ENCODE results near the gene MACROD2.

Gene MACROD2

DNA sequence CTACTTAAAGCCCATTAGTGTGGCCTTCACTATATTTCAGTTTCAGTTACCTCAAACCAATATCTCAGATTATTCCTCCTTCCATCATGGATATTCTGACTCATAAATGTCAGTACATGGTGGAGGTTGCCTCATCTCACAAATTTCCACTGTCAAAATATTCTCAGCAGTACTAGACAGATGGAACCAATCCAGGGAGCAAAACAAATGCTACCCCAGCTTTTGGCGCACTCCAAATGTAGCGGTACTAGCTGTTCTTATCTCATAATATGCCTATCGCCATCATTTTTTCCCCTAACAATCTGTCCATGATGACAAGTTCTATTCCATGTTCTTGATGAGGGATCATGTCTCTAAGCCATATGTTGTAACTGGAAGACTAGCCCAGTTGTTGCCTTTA is 1551.8 kb downstream of the MACROD2 start:
- FAIRE-seq (no peak), DNase-seq (ENCODE audit: low spot score) (no peak)

DNA sequence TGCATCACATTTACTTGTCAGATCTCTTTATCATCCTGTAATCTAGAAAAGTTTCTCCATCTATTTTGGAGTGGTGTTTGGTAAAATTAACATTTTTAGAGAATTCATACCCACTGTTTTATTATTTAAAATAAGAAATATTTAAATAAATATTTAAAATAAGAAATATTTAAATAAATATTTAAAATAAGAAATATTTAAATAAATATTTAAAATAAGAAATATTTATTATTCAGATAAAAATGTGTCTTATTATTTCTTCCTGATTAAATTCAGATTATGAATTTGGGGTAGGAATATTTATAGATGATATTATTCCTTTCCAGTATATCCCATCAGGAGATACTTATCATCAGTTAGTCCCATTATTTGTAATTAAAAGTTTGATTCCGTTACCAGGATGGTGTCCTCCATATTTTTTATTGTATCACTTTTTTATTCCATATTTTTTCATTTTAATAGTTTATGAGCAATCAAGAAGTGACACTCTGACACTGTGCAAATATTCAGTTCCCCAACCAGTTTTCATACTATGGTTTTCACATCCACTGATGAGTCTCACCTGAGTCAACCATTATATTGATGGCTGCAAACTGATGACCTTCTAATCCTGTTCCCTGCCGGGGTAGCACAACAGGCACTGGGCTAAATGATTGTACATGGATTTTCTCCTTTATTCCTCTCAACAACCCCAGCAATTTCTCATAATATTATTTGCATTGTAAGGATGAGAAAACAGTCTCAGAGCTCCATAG is 1555.0 kb downstream of the MACROD2 start:
- DNase-seq (ENCODE audit: low spot score) (no peak), FAIRE-seq (peak; percentile 73)

DNA sequence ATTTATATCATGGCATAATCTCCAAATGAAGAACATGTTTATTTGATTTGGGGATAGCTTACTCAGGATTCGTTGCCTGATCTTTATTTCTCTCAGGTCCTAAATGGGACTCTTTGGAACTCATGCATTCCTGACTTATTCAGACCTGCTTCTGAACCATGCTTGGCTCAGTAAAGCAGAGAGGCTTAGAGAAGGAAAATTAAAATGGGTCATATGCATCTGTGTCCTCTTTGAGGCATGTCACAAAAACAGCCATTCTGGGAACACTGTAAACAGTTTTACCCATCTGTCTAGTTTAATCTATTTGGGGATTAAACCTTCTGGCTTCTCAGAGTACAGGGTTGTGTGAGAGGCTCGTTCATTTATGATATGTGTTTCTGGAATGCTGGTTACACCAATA is 1560.6 kb downstream of the MACROD2 start:
- no peak for DNase-seq (ENCODE audit: low spot score)
- no peak for FAIRE-seq

DNA sequence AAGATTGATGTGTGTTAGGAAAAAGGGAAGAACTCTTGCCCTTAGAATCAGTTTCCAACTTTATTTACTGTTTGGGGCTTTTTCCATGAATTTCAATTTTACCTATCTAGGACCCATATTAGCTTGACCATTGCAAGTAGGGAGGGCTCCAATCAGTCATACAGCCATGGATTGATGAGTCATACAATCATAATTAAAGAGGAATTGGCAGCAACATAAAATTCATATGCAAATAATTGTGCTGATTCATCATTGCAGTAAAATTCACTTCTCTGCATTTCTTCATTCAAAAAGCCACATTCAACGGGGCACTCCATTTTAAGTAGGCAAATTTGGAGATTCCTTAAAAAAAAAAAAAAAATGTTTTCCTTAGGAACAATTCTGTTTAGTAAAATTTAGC is 1561.6 kb downstream of the MACROD2 start:
- DNase-seq (ENCODE audit: low spot score) (no peak), FAIRE-seq (no peak)

DNA sequence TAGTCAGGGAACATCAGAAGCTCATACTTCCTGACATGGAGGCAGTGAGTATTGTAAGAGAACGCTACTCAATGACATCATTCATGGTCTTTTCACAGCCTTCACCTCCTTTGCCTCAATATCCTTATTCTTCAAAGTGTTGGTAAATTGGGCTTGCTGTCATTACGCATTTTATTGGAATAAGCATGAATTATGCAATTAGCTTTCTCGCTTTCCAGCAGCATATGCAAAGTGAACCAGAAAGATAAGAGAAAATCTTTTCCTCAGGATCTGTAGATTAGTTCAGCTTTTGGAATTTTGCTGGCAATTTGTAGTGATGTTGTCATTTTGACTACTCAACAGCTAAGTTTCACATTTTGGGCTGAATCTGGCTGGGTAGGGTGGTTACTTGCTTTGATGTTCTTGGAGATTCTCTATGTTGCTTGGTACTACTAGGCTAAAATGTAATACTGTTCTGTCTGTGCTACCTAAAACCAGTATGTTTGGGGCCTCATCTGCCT is 1565.8 kb downstream of the MACROD2 start:
- FAIRE-seq, result no peak
- no peak for DNase-seq (ENCODE audit: low spot score)

DNA sequence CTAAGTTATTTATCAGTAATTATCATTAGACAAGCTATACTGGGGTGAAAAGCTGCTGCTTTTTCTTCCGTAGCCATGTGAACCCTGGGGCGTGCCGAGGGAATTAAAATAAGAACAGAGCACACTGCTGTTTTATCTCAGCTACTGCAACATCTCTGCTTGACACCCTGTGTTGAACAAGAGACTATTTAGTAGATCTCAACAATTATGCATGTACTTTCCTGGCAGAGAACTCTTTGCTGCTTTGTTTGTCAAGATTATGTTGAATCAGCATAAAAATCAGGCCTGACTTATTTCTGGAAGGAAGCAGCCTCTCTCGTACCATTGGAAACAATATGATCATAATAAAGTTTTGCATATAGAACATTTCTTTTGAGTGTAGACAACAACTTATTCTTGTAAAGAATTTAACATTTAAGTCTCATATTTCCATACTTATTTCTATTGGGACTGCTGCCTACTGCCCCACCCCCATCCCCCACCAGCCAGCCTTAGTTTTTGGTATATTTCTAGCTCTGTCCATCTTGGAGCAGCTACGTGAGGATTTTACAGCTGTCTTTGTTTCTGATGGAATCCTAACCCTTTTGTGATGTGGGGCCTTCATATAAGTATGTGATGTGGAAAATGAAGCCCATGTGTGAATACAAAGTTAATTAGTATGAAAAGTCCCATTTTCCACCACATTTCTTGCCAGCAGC is 1566.5 kb downstream of the MACROD2 start:
- no peak for FAIRE-seq
- DNase-seq (ENCODE audit: low spot score), result no peak

DNA sequence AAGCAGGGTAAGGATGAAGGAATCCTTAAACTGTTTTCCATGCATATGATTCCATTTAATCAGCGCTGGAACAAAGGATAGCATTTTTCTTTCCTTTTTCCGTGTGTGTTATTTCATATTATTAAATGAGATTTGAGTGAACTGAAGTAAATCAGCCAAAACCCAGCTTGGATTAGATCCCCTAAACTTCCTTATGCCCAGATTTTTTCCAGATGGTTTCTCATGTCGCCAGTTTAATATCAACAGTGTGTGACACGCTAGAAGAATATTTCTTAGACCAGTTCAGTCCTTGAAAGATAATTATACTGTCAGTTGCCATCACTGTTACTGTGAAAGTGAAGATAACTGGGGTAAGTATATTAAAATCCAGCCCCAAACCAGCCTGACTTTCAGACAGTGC is 1568.5 kb downstream of the MACROD2 start:
- FAIRE-seq, result no peak

DNA sequence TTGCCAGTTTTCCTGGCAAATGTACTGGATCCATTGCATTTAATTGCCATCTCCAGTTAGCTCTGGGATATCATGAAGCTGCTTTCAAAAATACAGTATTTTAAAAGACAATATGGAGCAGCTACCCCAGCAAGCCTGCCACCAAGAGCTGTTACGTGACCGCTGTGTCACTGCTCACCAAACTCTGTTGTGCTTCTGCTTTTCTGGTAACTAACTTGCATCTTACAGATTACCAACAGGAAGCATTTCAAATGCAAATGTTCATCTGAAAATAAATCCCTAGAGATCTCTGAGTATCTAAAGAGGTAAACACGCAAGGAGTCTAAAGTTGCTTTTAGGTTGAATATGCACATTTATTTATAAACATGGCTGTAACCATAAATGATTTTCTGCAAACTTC is 1569.7 kb downstream of the MACROD2 start:
- no peak for DNase-seq (ENCODE audit: low spot score)
- FAIRE-seq, result no peak

More for the DNA sequence above, 1568.5 kb downstream of the MACROD2 start:
- no peak for DNase-seq (ENCODE audit: low spot score)

DNA sequence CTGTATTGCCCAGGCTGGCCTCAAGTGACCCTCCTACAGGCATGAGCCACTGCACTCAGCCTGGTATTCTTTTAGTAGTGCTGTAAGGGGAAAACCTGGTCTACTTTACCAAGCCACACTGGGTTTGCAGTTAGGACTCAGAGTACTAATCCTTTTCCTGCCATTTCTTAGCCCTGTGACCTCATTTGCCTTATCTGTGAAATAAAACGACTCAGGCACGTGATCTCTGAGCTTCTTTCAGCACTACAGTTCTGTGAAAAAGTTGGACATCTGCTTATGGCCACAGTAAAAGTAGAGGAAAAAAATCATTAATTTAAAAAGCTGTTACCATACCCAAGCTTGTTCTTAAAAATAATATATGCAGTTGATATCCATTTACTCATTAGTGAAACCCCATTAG is 1570.5 kb downstream of the MACROD2 start:
- FAIRE-seq (no peak), DNase-seq (ENCODE audit: low spot score) (no peak)

DNA sequence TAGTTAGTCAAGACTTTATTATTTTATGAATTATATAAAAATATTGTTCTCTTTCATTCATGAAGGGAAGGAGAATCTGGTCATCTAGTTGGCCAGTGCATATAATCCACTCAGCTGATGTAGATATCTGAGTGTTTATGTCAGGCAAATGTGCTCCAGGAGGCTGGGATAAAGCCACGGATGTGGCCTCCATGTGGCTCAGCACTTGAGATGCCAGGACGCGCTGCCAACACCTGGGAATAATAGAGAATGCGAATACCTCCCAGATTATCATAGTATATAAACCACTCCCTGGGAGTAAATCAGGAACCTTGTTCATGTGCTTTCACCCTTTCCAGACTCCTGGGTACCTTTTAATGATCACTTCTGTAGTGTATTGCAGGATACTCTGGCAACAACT is 1571.9 kb downstream of the MACROD2 start:
- no peak for DNase-seq (ENCODE audit: low spot score)
- no peak for FAIRE-seq

DNA sequence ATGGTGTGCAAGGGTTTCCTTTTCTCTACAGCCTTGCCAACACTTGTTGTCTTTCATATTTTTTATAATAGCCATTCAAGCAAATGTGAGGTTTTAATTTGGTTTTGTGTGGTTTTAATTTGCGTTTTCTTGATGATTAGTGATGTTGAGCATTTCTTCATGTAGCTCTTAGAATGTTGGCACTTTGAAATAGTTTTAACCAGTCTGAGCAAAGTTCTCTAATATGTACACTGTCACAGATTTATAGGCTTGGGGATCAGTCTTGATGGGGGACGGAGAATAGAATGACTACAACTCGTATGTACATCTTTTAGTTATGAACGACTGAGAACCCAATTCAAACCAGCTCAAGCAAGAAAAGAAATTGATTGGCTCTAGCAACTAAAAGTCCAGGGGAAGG is 1574.8 kb downstream of the MACROD2 start:
- DNase-seq (ENCODE audit: low spot score) (no peak), FAIRE-seq (no peak)

DNA sequence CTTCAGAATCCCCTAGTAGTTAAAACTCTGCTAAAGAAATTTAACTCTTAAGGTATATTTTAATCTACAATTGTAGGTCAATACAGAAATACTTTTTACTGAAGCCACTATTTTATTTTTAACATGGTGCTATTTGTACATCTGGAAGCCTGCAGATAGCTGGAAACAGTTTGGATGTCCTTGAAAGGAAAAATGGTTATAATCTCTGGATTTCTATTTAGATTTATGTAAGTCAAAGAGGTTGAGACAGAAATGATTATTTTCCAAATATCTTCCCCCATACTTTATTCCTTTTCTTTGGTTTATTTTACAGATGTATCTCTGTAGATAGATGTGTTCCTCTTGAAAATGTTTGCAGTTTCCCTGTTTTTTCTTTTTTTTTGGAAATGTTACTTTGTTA is 1575.7 kb downstream of the MACROD2 start:
- FAIRE-seq, result no peak
- DNase-seq (ENCODE audit: low spot score), result no peak

DNA sequence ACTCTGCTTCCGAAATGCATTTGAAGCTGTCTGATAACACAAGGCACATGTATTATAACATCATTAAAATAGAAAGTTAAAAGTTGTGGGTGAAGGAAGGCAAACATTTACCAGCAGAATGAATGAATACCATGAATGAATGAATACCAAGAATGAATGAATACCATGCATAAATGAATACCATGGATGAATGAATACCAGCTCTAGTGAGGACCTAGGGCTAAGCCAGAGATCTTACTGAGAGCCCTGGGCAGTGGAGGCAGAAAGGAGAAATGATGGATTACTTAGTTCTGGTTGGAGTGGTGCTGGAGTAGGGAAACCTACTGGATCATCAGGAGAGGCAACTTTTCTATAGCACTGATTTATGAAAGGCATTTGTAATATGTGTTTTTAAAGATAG is 1579.9 kb downstream of the MACROD2 start:
- DNase-seq (ENCODE audit: low spot score) (no peak), FAIRE-seq (no peak)

DNA sequence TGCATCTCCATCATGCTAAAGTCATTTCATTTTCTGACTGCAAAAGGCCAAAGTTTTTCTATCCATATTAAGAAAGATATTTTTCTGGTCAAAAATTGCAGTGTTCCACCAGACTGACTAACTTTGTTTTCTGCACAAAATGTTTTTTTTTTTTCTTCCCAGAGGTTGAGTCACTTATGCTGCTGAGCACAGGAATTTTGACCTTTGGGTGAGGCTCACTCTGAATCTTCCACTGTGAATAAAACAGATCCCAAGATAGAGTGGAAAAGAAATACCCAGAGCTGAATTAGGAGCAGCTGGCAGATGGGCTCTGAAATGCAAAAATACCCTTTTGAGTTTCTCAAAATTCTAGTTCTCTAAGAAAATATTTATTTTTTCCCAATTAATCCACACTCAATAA is 1581.1 kb downstream of the MACROD2 start:
- DNase-seq (ENCODE audit: low spot score) (no peak), FAIRE-seq (no peak)

DNA sequence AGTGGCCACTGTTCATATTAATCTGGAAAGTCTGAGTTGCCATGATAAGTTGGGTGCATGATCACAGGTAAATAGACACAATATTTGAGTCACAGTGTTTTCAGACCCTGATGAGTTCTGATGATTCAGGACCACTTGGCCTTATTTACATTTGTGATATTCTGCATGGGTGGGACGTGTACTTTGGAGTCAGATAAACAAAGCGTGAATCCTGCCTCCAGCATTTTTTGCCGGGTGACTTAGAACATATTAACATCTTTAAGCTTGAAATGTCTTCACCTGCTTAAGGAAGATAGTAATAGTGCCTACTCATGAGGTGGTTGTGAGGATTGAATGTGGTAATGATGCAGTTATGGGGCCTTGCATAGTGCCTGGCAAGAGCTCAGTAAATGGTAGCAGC is 1582.8 kb downstream of the MACROD2 start:
- no peak for FAIRE-seq

DNA sequence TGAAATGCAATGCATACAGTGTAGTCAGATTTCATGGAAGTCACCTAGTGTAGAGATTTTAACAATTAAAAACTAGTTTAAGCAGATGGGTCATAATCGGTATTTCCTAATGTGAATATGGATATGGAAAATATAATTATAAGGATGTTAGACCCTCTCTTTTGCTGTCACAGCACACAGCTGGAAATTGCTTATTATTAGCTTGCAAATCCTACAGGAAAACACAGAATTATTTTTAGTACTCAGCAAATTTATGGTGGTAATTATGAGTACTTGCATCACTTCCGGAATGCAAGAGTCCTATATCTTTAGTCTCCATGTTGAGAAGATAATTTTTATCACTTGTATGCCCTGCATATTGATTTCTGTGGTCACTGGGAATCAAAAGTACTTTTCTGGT is 1584.4 kb downstream of the MACROD2 start:
- no peak for FAIRE-seq
- no peak for DNase-seq (ENCODE audit: low spot score)

More for the DNA sequence above, 1582.8 kb downstream of the MACROD2 start:
- no peak for DNase-seq (ENCODE audit: low spot score)

DNA sequence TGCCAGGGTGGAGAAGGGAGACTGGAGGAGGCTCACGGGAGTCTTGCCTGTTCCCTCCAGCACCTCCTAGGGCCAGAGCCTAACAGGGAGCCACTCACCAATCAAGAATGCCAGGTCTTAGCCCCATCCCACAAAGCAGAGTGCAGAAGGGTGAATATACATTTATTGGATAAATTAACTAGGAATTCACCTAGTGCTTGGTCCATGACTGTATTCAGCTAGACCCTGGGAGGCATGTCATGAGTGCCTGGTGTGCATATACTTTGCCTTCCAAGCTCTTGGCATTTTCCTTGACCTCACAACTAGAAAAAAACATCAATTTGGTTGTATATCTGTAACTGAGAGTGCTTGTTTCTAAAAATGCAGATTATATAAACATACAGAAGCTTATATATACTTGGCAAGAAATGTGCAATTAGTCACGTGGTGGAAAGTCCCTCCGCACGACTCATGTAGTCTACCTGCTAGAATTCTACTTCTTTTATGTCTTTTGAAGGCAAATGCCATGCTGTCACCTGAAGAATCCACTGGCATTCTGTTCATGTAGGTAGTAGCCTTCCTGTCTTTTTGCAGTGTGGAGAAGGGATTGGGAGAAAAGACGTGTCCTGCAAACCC is 1586.9 kb downstream of the MACROD2 start:
- FAIRE-seq (no peak), DNase-seq (ENCODE audit: low spot score) (no peak)

DNA sequence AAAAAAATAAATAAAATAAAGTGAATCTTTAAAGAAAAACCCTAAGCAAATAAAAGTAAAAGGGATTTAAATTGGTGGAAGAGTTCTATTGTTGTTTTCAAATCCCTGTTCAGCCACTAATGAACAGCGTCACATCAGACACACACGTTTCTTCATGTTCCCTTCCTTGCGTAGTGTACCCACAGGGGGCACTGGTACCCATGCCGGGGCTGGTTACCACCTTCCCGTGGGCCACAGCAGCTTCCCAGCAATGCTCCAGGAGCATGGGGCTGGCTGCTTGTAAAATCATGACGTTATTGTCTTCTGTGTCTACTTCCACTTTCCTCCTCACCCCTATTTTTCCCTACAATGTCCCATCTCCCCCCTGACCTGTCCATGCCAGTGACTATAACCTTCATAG is 1589.2 kb downstream of the MACROD2 start:
- no peak for FAIRE-seq
- no peak for DNase-seq (ENCODE audit: low spot score)

DNA sequence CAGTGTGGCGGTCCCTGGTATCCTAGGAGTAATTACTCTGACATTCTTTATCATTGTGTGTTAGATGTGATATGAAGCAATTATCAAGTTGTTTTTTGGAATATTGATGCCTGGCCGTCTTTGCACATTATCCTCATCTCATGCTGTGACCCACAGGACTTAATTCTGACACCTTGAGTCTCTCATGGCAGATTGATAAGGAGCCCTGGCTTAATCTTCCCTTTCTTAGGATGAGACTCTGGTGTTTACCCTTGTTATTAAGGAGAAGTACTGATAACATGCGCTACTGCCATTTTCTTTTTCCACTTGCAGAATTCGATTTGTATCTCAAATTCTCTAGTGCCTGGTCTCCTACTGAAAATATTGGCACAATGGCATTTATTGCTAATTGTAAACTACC is 1597.8 kb downstream of the MACROD2 start:
- FAIRE-seq (no peak), DNase-seq (ENCODE audit: low spot score) (no peak)

DNA sequence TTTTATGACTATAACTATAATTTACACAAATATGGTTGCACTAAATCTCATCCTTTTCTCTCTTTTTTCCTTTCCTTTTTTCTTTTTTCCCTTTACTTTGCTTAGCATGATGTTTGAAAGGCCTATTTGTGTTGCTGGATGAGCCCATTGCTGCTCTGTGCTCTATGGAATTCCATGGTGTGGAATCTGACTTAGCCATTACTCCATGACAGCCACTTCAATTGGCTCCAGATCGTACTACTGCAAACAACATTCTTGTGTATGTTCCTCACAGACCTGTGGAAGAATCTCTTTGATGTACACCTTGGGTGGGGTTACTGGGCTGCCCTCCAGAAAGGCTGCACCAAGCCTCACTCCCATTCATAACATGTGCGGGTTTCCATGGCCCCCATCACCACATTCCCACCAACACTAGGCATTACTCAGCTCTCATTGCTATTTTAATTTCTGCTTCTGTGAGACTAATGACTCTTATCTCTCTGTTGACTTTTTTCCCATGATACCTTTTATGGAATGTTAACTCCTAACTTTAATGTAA is 1598.9 kb downstream of the MACROD2 start:
- FAIRE-seq (no peak), DNase-seq (ENCODE audit: low spot score) (no peak)

DNA sequence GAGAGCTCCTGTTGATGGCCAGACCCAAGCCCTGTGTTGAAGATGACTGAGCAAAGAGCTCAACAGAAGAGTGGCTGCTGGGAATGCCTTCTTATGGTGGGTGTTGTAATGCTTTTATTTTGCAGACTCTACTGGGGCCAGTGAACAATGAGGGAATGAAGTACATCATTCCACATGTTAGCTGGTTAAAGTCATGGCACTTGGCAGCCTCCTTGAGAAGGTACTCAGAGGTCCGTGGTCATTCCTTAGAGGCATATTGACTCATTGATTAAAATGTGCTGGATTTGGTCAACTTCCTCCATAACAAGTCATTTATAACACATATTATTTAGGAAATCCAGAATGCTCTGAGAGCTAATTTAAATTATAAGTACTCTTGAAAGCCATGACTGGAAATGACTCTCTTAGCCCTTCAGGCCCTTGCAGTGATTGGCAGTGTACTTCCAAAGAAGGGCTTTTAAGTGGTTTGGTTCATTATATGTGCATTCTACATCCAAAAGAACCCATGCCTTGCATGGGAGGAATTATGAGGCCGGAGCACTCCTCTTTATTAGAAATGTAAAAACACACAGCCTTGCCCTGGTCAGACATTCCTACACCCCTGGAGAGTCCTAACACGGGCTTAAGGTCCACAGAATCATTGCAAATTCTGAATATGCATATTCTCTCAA is 1601.0 kb downstream of the MACROD2 start:
- FAIRE-seq (no peak), DNase-seq (ENCODE audit: low spot score) (no peak)

DNA sequence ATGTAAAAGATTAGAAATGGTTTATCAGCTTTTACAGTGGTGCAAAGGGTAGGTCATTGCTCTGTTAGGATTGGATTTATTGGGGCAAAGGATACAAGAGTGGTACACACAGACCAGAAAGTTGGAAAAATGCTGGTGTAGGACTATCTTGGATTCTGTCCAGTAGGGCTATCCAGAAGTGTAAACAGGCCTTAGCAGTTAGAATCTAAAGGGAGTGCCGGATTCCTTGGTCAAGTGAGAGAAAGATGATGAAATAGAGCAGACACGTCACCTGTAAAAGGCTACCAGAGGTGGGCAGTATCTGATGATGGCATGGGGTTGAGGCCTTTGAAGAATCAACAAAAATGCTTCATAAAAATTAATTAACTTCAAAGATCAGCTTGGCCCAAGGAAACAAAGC is 1602.0 kb downstream of the MACROD2 start:
- DNase-seq (ENCODE audit: low spot score) (no peak), FAIRE-seq (no peak)

All from RCC 7860 (cell line).